ENCODE data around the gene ARHGAP25. TPM values are rescaled to one million over a fixed set of nuclear protein-coding genes. Genes with fewer than 3 reads are reported as not detected.

The ARHGAP25 gene, protein sequence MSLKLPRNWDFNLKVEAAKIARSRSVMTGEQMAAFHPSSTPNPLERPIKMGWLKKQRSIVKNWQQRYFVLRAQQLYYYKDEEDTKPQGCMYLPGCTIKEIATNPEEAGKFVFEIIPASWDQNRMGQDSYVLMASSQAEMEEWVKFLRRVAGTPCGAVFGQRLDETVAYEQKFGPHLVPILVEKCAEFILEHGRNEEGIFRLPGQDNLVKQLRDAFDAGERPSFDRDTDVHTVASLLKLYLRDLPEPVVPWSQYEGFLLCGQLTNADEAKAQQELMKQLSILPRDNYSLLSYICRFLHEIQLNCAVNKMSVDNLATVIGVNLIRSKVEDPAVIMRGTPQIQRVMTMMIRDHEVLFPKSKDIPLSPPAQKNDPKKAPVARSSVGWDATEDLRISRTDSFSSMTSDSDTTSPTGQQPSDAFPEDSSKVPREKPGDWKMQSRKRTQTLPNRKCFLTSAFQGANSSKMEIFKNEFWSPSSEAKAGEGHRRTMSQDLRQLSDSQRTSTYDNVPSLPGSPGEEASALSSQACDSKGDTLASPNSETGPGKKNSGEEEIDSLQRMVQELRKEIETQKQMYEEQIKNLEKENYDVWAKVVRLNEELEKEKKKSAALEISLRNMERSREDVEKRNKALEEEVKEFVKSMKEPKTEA
- total RNA-seq: 7.3 TPM
- long read RNA-seq, transcript ARHGAP25-203 (10 exons, 2,939 nt): major isoform, 7 of 15 reads
- long read RNA-seq, partial matches to known transcripts: 1 of 15 reads
- long read RNA-seq, other reads (novel, unspliced or antisense): 5 of 15 reads

DNA sequence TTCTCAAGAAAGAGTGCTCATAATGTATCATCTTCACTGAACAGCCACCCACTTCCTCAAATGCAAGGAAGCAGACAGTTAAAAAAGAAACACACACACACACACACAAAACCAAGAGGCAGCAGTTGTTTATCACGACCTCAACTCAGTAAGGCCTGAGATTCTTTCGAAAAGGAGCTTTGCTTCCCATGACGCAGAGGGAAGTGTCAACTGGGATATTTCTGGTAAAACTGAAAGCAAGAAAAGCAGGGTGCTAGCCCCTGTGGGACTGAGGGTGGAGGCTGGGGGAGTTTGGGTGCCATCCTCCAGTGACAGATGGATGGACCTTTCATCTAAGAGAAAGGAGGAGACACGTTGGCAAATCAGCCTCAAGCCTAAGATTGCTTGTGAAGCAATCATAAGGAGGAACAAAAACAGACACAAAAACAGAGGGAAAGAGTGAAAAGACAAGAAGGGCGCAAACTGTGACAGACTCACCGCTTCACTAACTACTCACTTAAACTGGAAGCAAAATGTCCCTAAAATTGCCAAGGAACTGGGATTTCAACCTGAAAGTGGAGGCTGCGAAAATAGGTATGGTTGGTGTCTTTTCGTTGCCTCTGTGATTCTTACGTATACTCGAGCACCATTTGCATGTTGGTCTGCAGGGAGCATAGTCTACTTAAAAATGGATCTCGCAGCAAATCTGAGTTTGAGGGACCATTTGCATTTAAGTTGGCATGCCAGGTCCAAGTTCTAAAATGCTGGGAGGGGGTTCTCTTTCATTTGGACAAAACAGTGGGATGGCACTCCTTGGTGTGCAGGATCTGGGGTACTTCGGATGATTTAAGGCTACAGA, at the start of gene ARHGAP25:
Gene ARHGAP25 (plus strand): TSS at position 124 of the 838 bp plus-strand sequence. CDS start 389 bp downstream, at position 513.
- DNase-seq (no peak), ATAC-seq (ENCODE audit: poor library complexity) (peak; percentile 45)

GRCh38 chr2:68686178-68686577, 48.4 kb upstream of the ARHGAP25 start:
- intact Hi-C loops (cut with DNase I): no loop called here
- DNase-seq (no peak), ATAC-seq (ENCODE audit: poor library complexity) (no peak)

More for the DNA sequence above, at the start of gene ARHGAP25:
- intact Hi-C loops (cut with DNase I): no loop called here

GRCh38 chr2:68687018-68687417, 47.6 kb upstream of the ARHGAP25 start:
- intact Hi-C loops (cut with DNase I): no loop called here
- ATAC-seq (ENCODE audit: poor library complexity) (no peak), DNase-seq (no peak)

DNA sequence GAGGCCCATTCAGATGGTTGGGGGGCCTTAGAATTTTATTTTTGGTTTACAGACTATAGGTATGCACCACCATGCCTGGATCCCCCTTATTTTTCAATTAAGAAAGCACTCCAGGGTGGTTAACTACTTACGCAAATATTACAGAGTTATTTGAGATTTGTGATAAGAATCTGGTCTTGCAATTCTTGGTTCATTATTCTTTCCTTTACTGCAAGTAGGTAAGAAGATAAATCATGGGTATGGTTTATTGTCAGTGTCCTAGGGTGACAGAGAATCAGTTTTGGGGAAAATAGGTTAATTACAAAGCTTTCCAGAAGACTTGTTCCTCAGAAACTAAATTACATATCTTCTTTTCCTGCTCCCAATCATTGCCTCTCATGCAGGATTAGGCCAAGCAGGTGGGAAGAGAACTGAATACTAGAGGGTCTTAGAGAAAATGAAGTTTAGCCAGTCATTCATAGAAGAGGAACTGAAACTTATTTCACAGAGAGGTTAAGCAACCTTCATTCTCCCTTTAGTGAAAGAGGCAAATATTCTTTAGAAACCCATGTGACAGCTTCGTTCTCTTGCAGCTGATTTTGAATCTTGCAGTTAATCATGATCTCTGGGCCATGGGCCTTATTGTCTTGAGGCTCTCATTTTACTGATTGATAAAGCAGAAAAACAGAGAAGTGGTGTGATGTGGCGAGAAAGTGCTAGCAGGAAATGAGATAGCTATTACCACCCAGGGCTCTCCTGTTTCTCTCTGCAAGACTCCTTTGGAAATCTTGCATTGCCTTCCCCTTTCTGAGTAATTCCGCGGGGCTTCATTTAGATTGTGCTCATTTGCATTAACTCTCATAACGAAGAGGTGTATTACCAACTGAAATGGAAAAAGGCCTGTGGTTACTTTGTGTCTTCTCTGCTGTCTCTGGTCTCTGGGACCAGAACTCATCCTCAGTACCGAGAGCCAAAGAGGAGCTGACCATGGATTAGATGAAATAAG, 44.8 kb upstream of the ARHGAP25 start:
- intact Hi-C loops (cut with DNase I): no loop called here
- DNase-seq (no peak), ATAC-seq (ENCODE audit: poor library complexity) (peak; percentile 34)

DNA sequence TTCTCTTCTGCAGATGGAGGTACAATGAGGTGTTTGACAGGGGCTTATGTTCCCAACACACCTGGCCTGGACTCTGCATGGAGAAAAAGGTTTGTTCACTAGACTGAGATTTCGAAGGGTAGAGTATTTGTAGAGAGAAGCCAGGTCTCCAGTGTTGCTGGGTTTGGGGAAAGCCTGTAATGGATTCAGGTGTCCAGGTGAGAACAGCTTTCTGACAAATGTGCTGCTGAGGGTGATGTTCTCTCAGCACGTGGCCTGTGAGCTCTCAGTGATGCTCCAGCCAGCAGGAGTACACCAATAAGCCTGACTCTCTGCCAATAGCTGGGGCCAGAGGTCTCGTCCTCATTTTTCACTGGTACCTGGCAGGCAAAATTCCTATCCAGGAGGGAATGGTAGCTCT, 43.8 kb upstream of the ARHGAP25 start:
- no peak for DNase-seq
- intact Hi-C loops (cut with DNase I): no loop called here
- no peak for ATAC-seq (ENCODE audit: poor library complexity)

- intact Hi-C loops (cut with DNase I): no loop called here
- no peak for DNase-seq
- ATAC-seq (ENCODE audit: poor library complexity): no peak
Observed at GRCh38 chr2:68692511-68692910, 42.1 kb upstream of the ARHGAP25 start.

- intact Hi-C loops (cut with DNase I): no loop called here
- ATAC-seq (ENCODE audit: poor library complexity): no peak
- DNase-seq: no peak
Observed at GRCh38 chr2:68693951-68694350, 40.7 kb upstream of the ARHGAP25 start.

DNA sequence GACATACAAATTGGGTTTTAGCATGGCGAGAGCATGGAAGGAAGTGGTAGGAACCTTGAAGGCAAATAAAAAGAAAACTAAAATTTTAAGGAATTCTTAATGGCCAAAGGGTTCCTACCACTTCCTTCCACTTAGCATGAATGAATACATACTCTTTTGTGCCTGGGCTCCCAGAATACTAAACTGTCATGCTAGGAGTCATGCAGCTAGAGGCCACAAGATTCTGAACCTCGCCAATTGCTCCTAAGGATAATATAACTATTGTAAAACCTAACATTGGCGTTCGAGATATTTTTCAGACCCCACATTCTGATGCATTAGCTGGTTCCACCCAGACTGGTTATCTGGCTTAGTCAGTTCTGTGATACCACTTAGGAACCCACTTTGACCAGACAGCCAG, 38.6 kb upstream of the ARHGAP25 start:
- no peak for ATAC-seq (ENCODE audit: poor library complexity)
- no peak for DNase-seq
- intact Hi-C loops (cut with DNase I): no loop called here

DNA sequence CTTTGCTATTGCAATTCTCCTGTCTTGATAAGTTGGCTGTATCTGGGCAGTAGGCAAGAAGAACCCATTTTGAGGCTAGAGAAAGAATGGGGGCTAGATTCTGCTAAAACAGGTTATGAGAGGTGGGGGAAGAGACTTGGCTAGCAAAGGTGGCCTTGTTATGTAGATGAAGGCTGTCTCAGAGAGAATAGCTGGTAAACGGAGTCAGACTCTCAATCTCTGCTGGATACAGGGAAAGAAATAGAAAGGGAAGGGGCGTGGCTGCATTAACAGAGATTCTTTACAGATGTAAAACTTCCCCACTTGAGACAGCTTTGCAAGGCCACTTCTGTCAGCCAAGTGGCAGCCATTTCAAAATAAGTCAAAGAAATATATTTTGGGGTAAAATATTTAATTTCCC, 38.1 kb upstream of the ARHGAP25 start:
- intact Hi-C loops (cut with DNase I): no loop called here
- no peak for DNase-seq
- ATAC-seq (ENCODE audit: poor library complexity): no peak

- DNase-seq: no peak
- ATAC-seq (ENCODE audit: poor library complexity): no peak
- intact Hi-C loops (cut with DNase I): no loop called here
Observed at GRCh38 chr2:68698567-68699377, 35.8 kb upstream of the ARHGAP25 start.

GRCh38 chr2:68700560-68700959, 34.1 kb upstream of the ARHGAP25 start:
- no peak for ATAC-seq (ENCODE audit: poor library complexity)
- DNase-seq: no peak
- intact Hi-C loops (cut with DNase I): no loop called here

GRCh38 chr2:68706637-68707036, 28.0 kb upstream of the ARHGAP25 start:
- DNase-seq (no peak), ATAC-seq (ENCODE audit: poor library complexity) (peak; percentile 45)
- intact Hi-C loops (cut with DNase I): loop anchor here (5.0 kb wide), 1 partner anchor 221 kb away; no protein-coding TSS in a partner anchor

- DNase-seq (no peak), ATAC-seq (ENCODE audit: poor library complexity) (no peak)
- intact Hi-C loops (cut with DNase I): loop anchor here (5.0 kb wide), 1 partner anchor 219 kb away; no protein-coding TSS in a partner anchor
Observed at GRCh38 chr2:68708629-68709028, 26.0 kb upstream of the ARHGAP25 start.

- intact Hi-C loops (cut with DNase I): loop anchor here (5.0 kb wide), 1 partner anchor 218 kb away; no protein-coding TSS in a partner anchor
- ATAC-seq (ENCODE audit: poor library complexity) (peak; percentile 69), DNase-seq (no peak)
Observed at GRCh38 chr2:68709421-68709911, 25.1 kb upstream of the ARHGAP25 start.

GRCh38 chr2:68710336-68710735, 24.3 kb upstream of the ARHGAP25 start:
- ATAC-seq (ENCODE audit: poor library complexity): no peak
- DNase-seq: no peak
- intact Hi-C loops (cut with DNase I): loop anchor here (10.0 kb wide), 1 partner anchor 226 kb away; no protein-coding TSS in a partner anchor

GRCh38 chr2:68710756-68711155, 23.9 kb upstream of the ARHGAP25 start:
- DNase-seq (no peak), ATAC-seq (ENCODE audit: poor library complexity) (no peak)
- intact Hi-C loops (cut with DNase I): loop anchor here (10.0 kb wide), 1 partner anchor 226 kb away; no protein-coding TSS in a partner anchor

- ATAC-seq (ENCODE audit: poor library complexity) (peak; percentile 75), DNase-seq (peak; percentile 72)
- intact Hi-C loops (cut with DNase I): loop anchor here (10.0 kb wide), 1 partner anchor 230 kb away; no protein-coding TSS in a partner anchor
Observed at GRCh38 chr2:68714866-68715265, 19.7 kb upstream of the ARHGAP25 start.

All from Right ventricle myocardium superior (tissue), 1 donor.